ENCODE results near the gene CYGB.
"Not testable (repeated sequence)": the region's sequence is repeated elsewhere in the genome, so short reads cannot be mapped to it uniquely, and the experiment has no call there.

DNA sequence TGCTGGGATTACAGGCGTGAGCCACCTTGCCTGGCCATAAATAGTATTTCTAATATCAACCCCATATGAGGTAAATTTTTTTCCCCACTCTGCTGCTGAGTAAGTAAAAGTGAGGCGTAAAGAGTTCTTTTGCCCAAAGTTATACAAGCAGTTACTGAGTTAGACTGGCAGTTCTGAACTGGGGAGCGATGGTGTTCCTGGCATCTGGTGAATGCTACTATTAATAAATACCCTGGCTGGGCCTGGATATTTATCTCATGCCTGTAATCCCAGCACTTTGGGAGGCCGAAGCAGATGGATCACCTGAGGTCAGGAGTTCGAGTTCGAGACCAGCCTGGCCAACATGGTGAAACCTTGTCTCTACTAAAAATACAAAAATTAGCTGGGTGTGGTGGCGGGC lies 22.0 kb upstream of the CYGB start:
- TF ChIP-seq LEF1 (IDR thresholded peaks at IDR 0.05); CHD1 (IDR thresholded peaks at IDR 0.05; ENCODE audit: low read length); EHMT2 (IDR thresholded peaks at IDR 0.05); HDAC6 (IDR thresholded peaks at IDR 0.05; ENCODE audit: low read depth, low read length); CHD2 (IDR thresholded peaks at IDR 0.05; ENCODE audit: low read depth, low read length); MCM3 (IDR thresholded peaks at IDR 0.05); ZNF830 (CRISPR knock-in tag; IDR thresholded peaks at IDR 0.05): not testable (repeated sequence)
- TF ChIP-seq, protein P1, sequence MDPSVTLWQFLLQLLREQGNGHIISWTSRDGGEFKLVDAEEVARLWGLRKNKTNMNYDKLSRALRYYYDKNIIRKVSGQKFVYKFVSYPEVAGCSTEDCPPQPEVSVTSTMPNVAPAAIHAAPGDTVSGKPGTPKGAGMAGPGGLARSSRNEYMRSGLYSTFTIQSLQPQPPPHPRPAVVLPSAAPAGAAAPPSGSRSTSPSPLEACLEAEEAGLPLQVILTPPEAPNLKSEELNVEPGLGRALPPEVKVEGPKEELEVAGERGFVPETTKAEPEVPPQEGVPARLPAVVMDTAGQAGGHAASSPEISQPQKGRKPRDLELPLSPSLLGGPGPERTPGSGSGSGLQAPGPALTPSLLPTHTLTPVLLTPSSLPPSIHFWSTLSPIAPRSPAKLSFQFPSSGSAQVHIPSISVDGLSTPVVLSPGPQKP (CRISPR knock-in tag; IDR thresholded peaks at IDR 0.05), result not testable (repeated sequence)

All from K562 (cell line).